ENCODE data around the gene SMPDL3A.

The SMPDL3A gene

GRCh38 chr6:122821095-122821494 is 32.0 kb downstream of the SMPDL3A start:
- Mint-ChIP-seq H3K27me3 (ENCODE audit: low read depth, poor library complexity) (no peaks in the 10 kb centered on the region), H3K4me1 (no peaks in the 10 kb centered on the region), H3K9me3 (no peaks in the 10 kb centered on the region), H3K4me3 (no peak overlapping the region), H3K36me3 (ENCODE audit: low read depth) (no peaks in the 10 kb centered on the region), H3K27ac (no peak overlapping the region)
- TF ChIP-seq, protein P1, sequence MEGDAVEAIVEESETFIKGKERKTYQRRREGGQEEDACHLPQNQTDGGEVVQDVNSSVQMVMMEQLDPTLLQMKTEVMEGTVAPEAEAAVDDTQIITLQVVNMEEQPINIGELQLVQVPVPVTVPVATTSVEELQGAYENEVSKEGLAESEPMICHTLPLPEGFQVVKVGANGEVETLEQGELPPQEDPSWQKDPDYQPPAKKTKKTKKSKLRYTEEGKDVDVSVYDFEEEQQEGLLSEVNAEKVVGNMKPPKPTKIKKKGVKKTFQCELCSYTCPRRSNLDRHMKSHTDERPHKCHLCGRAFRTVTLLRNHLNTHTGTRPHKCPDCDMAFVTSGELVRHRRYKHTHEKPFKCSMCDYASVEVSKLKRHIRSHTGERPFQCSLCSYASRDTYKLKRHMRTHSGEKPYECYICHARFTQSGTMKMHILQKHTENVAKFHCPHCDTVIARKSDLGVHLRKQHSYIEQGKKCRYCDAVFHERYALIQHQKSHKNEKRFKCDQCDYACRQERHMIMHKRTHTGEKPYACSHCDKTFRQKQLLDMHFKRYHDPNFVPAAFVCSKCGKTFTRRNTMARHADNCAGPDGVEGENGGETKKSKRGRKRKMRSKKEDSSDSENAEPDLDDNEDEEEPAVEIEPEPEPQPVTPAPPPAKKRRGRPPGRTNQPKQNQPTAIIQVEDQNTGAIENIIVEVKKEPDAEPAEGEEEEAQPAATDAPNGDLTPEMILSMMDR (IDR thresholded peaks at IDR 0.05): no peak
- no peak for DNase-seq

DNA sequence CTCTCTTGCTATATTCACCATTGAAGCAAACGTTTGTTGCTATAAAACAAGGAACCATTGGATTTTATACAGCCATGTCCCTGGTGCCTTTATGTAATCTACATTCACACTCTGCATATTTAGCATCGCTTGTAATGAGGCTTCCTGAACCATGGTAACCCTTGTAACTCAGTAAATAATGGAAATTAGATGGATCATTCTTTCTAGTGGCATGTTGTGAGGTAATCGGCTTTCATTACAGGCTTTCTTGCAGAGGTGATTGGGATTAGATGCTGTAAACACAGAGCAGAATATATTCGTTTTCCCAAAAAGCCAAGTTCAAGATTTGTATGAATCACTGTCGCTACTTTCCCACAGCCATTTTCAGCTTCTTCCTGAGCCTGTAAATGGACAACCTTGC is 36.1 kb downstream of the SMPDL3A start:
- H3K4me3 Mint-ChIP-seq: no peak overlapping the region

GRCh38 chr6:122829456-122829855 is 40.4 kb downstream of the SMPDL3A start:
- Mint-ChIP-seq H3K4me3 (no peak overlapping the region), H3K27ac (no peak overlapping the region), H3K36me3 (ENCODE audit: low read depth) (no peaks in the 10 kb centered on the region), H3K27me3 (ENCODE audit: low read depth, poor library complexity) (peaks cover 10% of the 10 kb centered on the region), H3K4me1 (peaks cover 15% of the 10 kb centered on the region), H3K9me3 (no peaks in the 10 kb centered on the region)
- DNase-seq: no peak
- TF ChIP-seq, protein P1 (IDR thresholded peaks at IDR 0.05): no peak

More for the DNA sequence above, 36.1 kb downstream of the SMPDL3A start:
- H3K27ac Mint-ChIP-seq: no peak overlapping the region
- no peaks in the 10 kb centered on the region for H3K9me3 Mint-ChIP-seq
- no peaks in the 10 kb centered on the region for H3K27me3 Mint-ChIP-seq (ENCODE audit: low read depth, poor library complexity)
- no peak for DNase-seq
- TF ChIP-seq, protein P1 (IDR thresholded peaks at IDR 0.05): no peak
- no peaks in the 10 kb centered on the region for H3K36me3 Mint-ChIP-seq (ENCODE audit: low read depth)
- H3K4me1 Mint-ChIP-seq: no peaks in the 10 kb centered on the region

GRCh38 chr6:122831511-122831910 is 42.5 kb downstream of the SMPDL3A start:
- no peak overlapping the region for H3K4me3 Mint-ChIP-seq
- H3K9me3 Mint-ChIP-seq: no peaks in the 10 kb centered on the region
- TF ChIP-seq, protein P1 (IDR thresholded peaks at IDR 0.05): no peak
- peaks cover 14% of the 10 kb centered on the region for H3K27me3 Mint-ChIP-seq (ENCODE audit: low read depth, poor library complexity)
- no peak overlapping the region for H3K27ac Mint-ChIP-seq
- no peaks in the 10 kb centered on the region for H3K36me3 Mint-ChIP-seq (ENCODE audit: low read depth)
- DNase-seq: no peak
- peaks cover 15% of the 10 kb centered on the region for H3K4me1 Mint-ChIP-seq

DNA sequence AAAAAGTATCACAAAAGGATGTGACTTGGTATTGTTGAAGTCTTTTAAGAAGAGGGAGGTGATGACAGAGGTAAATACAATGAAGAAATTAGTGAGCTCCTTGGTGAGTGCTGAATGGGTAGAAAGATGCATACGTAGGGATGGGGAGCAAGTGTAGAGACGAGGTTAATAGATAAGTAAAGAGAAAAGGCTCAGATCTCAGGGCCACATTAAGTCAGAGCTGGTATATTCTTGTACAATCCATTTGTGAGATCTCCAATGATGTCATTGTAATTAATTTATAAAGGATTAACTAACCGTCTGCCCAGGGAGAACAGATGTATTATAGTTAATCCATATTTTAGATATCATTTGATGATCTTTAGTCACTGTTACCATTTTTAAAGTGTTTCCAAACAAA is 43.4 kb downstream of the SMPDL3A start:
- Mint-ChIP-seq H3K27me3 (ENCODE audit: low read depth, poor library complexity) (peaks cover 14% of the 10 kb centered on the region), H3K27ac (no peak overlapping the region), H3K9me3 (no peaks in the 10 kb centered on the region), H3K36me3 (ENCODE audit: low read depth) (no peaks in the 10 kb centered on the region), H3K4me3 (no peak overlapping the region), H3K4me1 (peaks cover 15% of the 10 kb centered on the region)
- DNase-seq: no peak
- TF ChIP-seq, protein P1 (IDR thresholded peaks at IDR 0.05): no peak

DNA sequence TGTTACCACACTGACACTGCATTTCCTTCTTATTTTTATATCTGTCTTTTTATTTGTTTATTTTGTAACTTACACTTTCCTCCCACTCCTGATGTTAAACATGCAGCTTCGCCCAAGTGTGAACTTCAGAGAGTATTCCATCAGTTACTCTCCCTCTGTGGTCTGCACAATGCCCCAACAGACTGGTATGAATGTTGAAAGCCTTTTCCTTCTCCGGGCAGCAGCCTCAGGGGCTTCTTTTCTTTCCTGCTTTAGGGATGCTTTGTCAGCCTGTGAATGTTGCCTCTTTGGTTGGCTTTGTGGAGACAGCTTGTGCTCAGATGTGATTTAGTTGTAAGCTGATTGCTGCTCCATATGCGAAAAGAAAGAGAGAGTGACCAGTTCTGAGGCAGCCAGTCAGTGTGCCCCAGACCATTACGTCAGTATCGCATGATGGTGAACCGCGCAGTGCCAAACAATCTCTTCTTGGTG is 44.0 kb downstream of the SMPDL3A start:
- no peak overlapping the region for H3K4me3 Mint-ChIP-seq
- DNase-seq: peak; percentile 4
- H3K4me1 Mint-ChIP-seq: peaks cover 15% of the 10 kb centered on the region
- H3K9me3 Mint-ChIP-seq: no peaks in the 10 kb centered on the region
- TF ChIP-seq, protein P1 (IDR thresholded peaks at IDR 0.05): no peak
- H3K27me3 Mint-ChIP-seq (ENCODE audit: low read depth, poor library complexity): peaks cover 14% of the 10 kb centered on the region
- no peaks in the 10 kb centered on the region for H3K36me3 Mint-ChIP-seq (ENCODE audit: low read depth)
- H3K27ac Mint-ChIP-seq: peak overlapping the region; percentile 49

All from nephron progenitor cell (in vitro differentiated cells).